HepG2 (cell line): ENCODE measurements around the gene CLTA. TPM values are rescaled to one million over a fixed set of nuclear protein-coding genes. Genes with fewer than 3 reads are reported as not detected.

ENCODE experiments used
- HIC2 ChIP-seq: sonication (generic); formaldehyde crosslinking; IDR thresholded peaks from 2 replicates; pipeline ENCODE4 v1.9.0; 2022; ENCODE audit warnings: low read depth, missing genetic modification reagents
- HIVEP1 ChIP-seq: sonication (generic); formaldehyde crosslinking; IDR thresholded peaks from 2 replicates; pipeline ENCODE4 v1.4.0; 2020; ENCODE audit warnings: mild to moderate bottlenecking, missing genetic modification reagents
- MEIS2 ChIP-seq: sonication (generic); formaldehyde crosslinking; IDR thresholded peaks from 2 replicates; pipeline ENCODE4 v1.9.0; 2021; ENCODE audit warnings: mild to moderate bottlenecking, missing genetic modification reagents
- PITX1 ChIP-seq: sonication (generic); formaldehyde crosslinking; IDR thresholded peaks from 2 replicates; pipeline ENCODE4 v1.5.1; 2020; ENCODE audit warnings: mild to moderate bottlenecking, missing genetic modification reagents
- RARG ChIP-seq: sonication (generic); formaldehyde crosslinking; IDR thresholded peaks from 2 replicates; pipeline ENCODE4 v1.4.0; 2020; ENCODE audit warnings: low read depth, mild to moderate bottlenecking, missing genetic modification reagents
- SPEN ChIP-seq: sonication (generic); formaldehyde crosslinking; IDR thresholded peaks from 2 replicates; pipeline ENCODE4 v1.5.1; 2020; ENCODE audit warnings: low read depth, mild to moderate bottlenecking, missing genetic modification reagents
- STAT6 ChIP-seq: sonication (generic); formaldehyde crosslinking; IDR thresholded peaks from 2 replicates; pipeline ENCODE4 v1.4.0; 2020; ENCODE audit warnings: missing genetic modification reagents, mild to moderate bottlenecking, borderline replicate concordance
- TCF12 ChIP-seq, 2 experiments: fragments of 450-650 bp in 1 of 2; sonication (generic) in 1 of 2; formaldehyde crosslinking in 1 of 2; IDR thresholded peaks; 2 replicates each; pipeline versions ENCODE4 v1.6.1 to v1.8.0; 2017 to 2022; ENCODE audit warnings: antibody characterized with exemption in 1 of 2, mild to moderate bottlenecking in 1 of 2, missing genetic modification reagents in 1 of 2, moderate library complexity in 1 of 2
- YY1 ChIP-seq: IDR thresholded peaks from 2 replicates; pipeline ENCODE4 v1.6.1; 2011; ENCODE audit warnings: low read length, low read depth, moderate library complexity, mild to moderate bottlenecking; ENCODE audit not compliant: insufficient read depth, insufficient replicate concordance
- ZBTB34 ChIP-seq: sonication (generic); formaldehyde crosslinking; IDR thresholded peaks from 2 replicates; pipeline ENCODE4 v1.8.0; 2022; ENCODE audit warnings: mild to moderate bottlenecking, missing genetic modification reagents
- ZBTB7B ChIP-seq: sonication (generic); formaldehyde crosslinking; IDR thresholded peaks from 2 replicates; pipeline ENCODE4 v1.4.0; 2020; ENCODE audit warnings: missing genetic modification reagents
- ZNF160 ChIP-seq: sonication (generic); formaldehyde crosslinking; IDR thresholded peaks from 2 replicates; pipeline ENCODE4 v1.8.0; 2022; ENCODE audit warnings: mild to moderate bottlenecking, inconsistent platforms, missing genetic modification reagents
- ZNF180 ChIP-seq: sonication (generic); formaldehyde crosslinking; IDR thresholded peaks from 2 replicates; pipeline ENCODE4 v1.4.0; 2020; ENCODE audit warnings: low read depth, missing genetic modification reagents, borderline replicate concordance
- ZNF276 ChIP-seq: sonication (generic); formaldehyde crosslinking; IDR thresholded peaks from 2 replicates; pipeline ENCODE4 v1.4.0; 2020; ENCODE audit warnings: mild to moderate bottlenecking, low read depth, missing genetic modification reagents
- ZNF354B ChIP-seq: sonication (generic); formaldehyde crosslinking; IDR thresholded peaks from 2 replicates; pipeline ENCODE4 v1.8.0; 2022; ENCODE audit warnings: mild to moderate bottlenecking, missing genetic modification reagents
- ZNF503 ChIP-seq: sonication (generic); formaldehyde crosslinking; IDR thresholded peaks from 2 replicates; pipeline ENCODE4 v1.4.0; 2020; ENCODE audit warnings: missing genetic modification reagents
- ZNF784 ChIP-seq: sonication (generic); formaldehyde crosslinking; IDR thresholded peaks from 2 replicates; pipeline ENCODE4 v1.5.1; 2020; ENCODE audit warnings: missing genetic modification reagents, mild to moderate bottlenecking, borderline replicate concordance
- polyA plus RNA-seq, 8 experiments: library from polyadenylated mRNA; depleted of rRNA in 3 of 8; stranded (reverse) in 7 of 8; unstranded in 1 of 8; fragments of >200 nt; fragmentation: Illumina TruSeq in 4 of 8; extraction: Trizol in 4 of 8; gene quantifications; 2 replicates each; pipeline versions ENCODE4 v1.2.1 to v1.2.3, GENCODE V29; 2011 to 2016; ENCODE audit warnings: low read depth in 4 of 8, missing spikeins in 1 of 8, mixed read lengths in 1 of 8; ENCODE audit not compliant: insufficient read depth in 1 of 8
- total RNA-seq, 5 experiments: library from RNA; depleted of rRNA; stranded (reverse); fragments of >200 nt; fragmentation: Illumina TruSeq; extraction: Trizol; gene quantifications; 2 replicates each; pipeline ENCODE4 v1.2.3, GENCODE V29; 2016; ENCODE audit warnings: low read depth in 1 of 5

Gene CLTA
- total and polyA plus RNA-seq, 2 of the 13 experiments (the other 11 are each of a cell fraction or from before 2014, with no cell fraction given), result 143 to 222 TPM

- no peak for TF ChIP-seq TCF12 (IDR thresholded peaks at IDR 0.05)
- no peak for TF ChIP-seq TCF12 (CRISPR knock-in tag; IDR thresholded peaks at IDR 0.05)
- TF ChIP-seq SPEN (CRISPR knock-in tag), result no peak
- no peak for TF ChIP-seq ZNF503 (CRISPR knock-in tag)
- TF ChIP-seq ZNF180 (CRISPR knock-in tag), result no peak
- TF ChIP-seq STAT6 (CRISPR knock-in tag), result no peak
- peak; percentile 57; the same call in 1 of the 2 replicates for TF ChIP-seq ZNF784 (CRISPR knock-in tag)
- no peak for TF ChIP-seq ZNF276 (CRISPR knock-in tag)
- TF ChIP-seq ZBTB34 (CRISPR knock-in tag), result no peak
- TF ChIP-seq ZBTB7B (CRISPR knock-in tag), result no peak
- TF ChIP-seq PITX1, result 0 out of 2 replicates have a peak, but pooled peaks have one; percentile 35
- TF ChIP-seq ZNF160, result no peak
- TF ChIP-seq HIC2 (CRISPR knock-in tag), result no peak
- TF ChIP-seq YY1, result peak; percentile 40
- TF ChIP-seq MEIS2 (CRISPR knock-in tag), result no peak
- TF ChIP-seq RARG (CRISPR knock-in tag), result no peak
- 0 out of 2 replicates have a peak, but pooled peaks have one; percentile 31 for TF ChIP-seq HIVEP1 (CRISPR knock-in tag)
- TF ChIP-seq ZNF354B (CRISPR knock-in tag), result 0 out of 2 replicates have a peak, but pooled peaks have one; percentile 22
Observed at GRCh38 chr9:36166168-36166927, 24.4 kb upstream of the CLTA start (continued).
